Measurements from ENCODE around the gene TAGLN3. TPM values are rescaled to one million over a fixed set of nuclear protein-coding genes. Genes with fewer than 3 reads are reported as not detected.
A peak's percentile ranks its signal among the peaks of the same experiment; 100 is the strongest.

TAGLN3 gene
- total RNA-seq, 1 experiment from 2014 or later = not detected

- H3K4me3 ChIP-seq = no peak overlapping the region
- TF ChIP-seq EZH2 (IDR thresholded peaks at IDR 0.05; ENCODE audit: low read depth) (no peak), CTCF (conservative IDR thresholded peaks at IDR 0.05) (no peak)
- H3K9me3 ChIP-seq (ENCODE audit: insufficient read depth, low read depth) = peaks cover 10% of the 10 kb centered on the region; the same call in 1 of the 2 replicates
- peak; percentile 58 to 68 for DNase-seq
- H3K4me1 ChIP-seq (replicated peaks; ENCODE audit: insufficient read depth) = no peaks in the 10 kb centered on the region
- no peaks in the 10 kb centered on the region for H4K20me1 ChIP-seq (ENCODE audit: insufficient read depth)
- 0 out of 2 replicates have a peak overlapping the region, but pooled peaks have one; percentile 23 for H2AFZ ChIP-seq
- no peaks in the 10 kb centered on the region for H3K9me2 ChIP-seq (ENCODE audit: insufficient read depth)
- POLR2A ChIA-PET (ENCODE audit: unreplicated experiment) = interaction anchor here (0.5 to 1.0 kb wide), 10 partner anchors 15 to 1420 kb away, joined by 3 to 17 read pairs (median 4); partner anchors contain the start of genes ABHD10 and PHLDB2
- no peaks in the 10 kb centered on the region for H3K79me2 ChIP-seq (ENCODE audit: low read depth)
- intact Hi-C loops (cut with micrococcal nuclease; ENCODE audit: unreplicated experiment) = no loop called here
- no peak overlapping the region for H3K27ac ChIP-seq
- H3K4me2 ChIP-seq = no peak overlapping the region
- no TSS peak for BruUV-seq (replicated peaks)
- no peaks in the 10 kb centered on the region for H3K27me3 ChIP-seq (ENCODE audit: insufficient read depth, low read depth)
- CTCF ChIA-PET = interaction anchor here (1.5 kb wide), 1 partner anchor 25 kb away, joined by 8 read pairs; no protein-coding TSS in a partner anchor
- H3F3A ChIP-seq (ENCODE audit: insufficient read depth, low read depth) = no peaks in the 10 kb centered on the region
- H3K36me3 ChIP-seq (ENCODE audit: low read depth) = no peaks in the 10 kb centered on the region
Measured at GRCh38 chr3:112038863-112039262, 40.1 kb downstream of the TAGLN3 start.

- ChIA-PET CTCF (no interaction called here), POLR2A (ENCODE audit: unreplicated experiment) (interaction anchor here (0.6 kb wide), 1 partner anchor 1621 kb away, joined by 3 read pairs; no protein-coding TSS in a partner anchor)
- DNase-seq = no peak
- H3K4me2 ChIP-seq = no peak overlapping the region
- H4K20me1 ChIP-seq (ENCODE audit: insufficient read depth) = no peaks in the 10 kb centered on the region
- H3K9me3 ChIP-seq (ENCODE audit: insufficient read depth, low read depth) = peaks cover 10% of the 10 kb centered on the region; the same call in 1 of the 2 replicates
- no peak overlapping the region for H3K4me3 ChIP-seq
- TF ChIP-seq EZH2 (IDR thresholded peaks at IDR 0.05; ENCODE audit: low read depth) (no peak), CTCF (conservative IDR thresholded peaks at IDR 0.05) (no peak)
- H3K36me3 ChIP-seq (ENCODE audit: low read depth) = no peaks in the 10 kb centered on the region
- BruUV-seq (replicated peaks) = no TSS peak
- no peaks in the 10 kb centered on the region for H3K9me2 ChIP-seq (ENCODE audit: insufficient read depth)
- no peaks in the 10 kb centered on the region for H3K27me3 ChIP-seq (ENCODE audit: insufficient read depth, low read depth)
- no peaks in the 10 kb centered on the region for H3K79me2 ChIP-seq (ENCODE audit: low read depth)
- no peak overlapping the region for H3K27ac ChIP-seq
- no peaks in the 10 kb centered on the region for H3K4me1 ChIP-seq (replicated peaks; ENCODE audit: insufficient read depth)
- no peaks in the 10 kb centered on the region for H3F3A ChIP-seq (ENCODE audit: insufficient read depth, low read depth)
- intact Hi-C loops (cut with micrococcal nuclease; ENCODE audit: unreplicated experiment) = loop anchor here (10.0 kb wide), 1 partner anchor 467 kb away; no protein-coding TSS in a partner anchor
- H2AFZ ChIP-seq = no peak overlapping the region
Measured at GRCh38 chr3:112041321-112041720, 42.6 kb downstream of the TAGLN3 start.

GRCh38 chr3:112042842-112043280 is 44.1 kb downstream of the TAGLN3 start:
- ChIA-PET POLR2A (ENCODE audit: unreplicated experiment) (interaction anchor here (0.6 to 0.7 kb wide), 3 partner anchors 9 to 192 kb away, joined by 3 to 6 read pairs (median 4); no protein-coding TSS in a partner anchor), CTCF (interaction anchor here (0.6 to 1.6 kb wide), 9 partner anchors 11 to 374 kb away, joined by 3 to 17 read pairs (median 4); partner anchors contain the start of gene ABHD10)
- H3K9me2 ChIP-seq (ENCODE audit: insufficient read depth) = no peaks in the 10 kb centered on the region
- no peak overlapping the region for H3K4me2 ChIP-seq
- no peaks in the 10 kb centered on the region for H3F3A ChIP-seq (ENCODE audit: insufficient read depth, low read depth)
- BruUV-seq (replicated peaks) = no TSS peak
- no peak for DNase-seq
- H4K20me1 ChIP-seq (ENCODE audit: insufficient read depth) = no peaks in the 10 kb centered on the region
- TF ChIP-seq EZH2 (IDR thresholded peaks at IDR 0.05; ENCODE audit: low read depth) (no peak), CTCF (conservative IDR thresholded peaks at IDR 0.05) (no peak)
- 0 out of 2 replicates have a peak, but pooled peaks cover 8% of the 10 kb centered on the region for H3K9me3 ChIP-seq (ENCODE audit: insufficient read depth, low read depth)
- no peak overlapping the region for H3K4me3 ChIP-seq
- no peaks in the 10 kb centered on the region for H3K27me3 ChIP-seq (ENCODE audit: insufficient read depth, low read depth)
- no peak overlapping the region for H3K27ac ChIP-seq
- intact Hi-C loops (cut with micrococcal nuclease; ENCODE audit: unreplicated experiment) = loop anchor here (1.0 to 10.0 kb wide), 4 partner anchors 44 to 468 kb away; partner anchors contain the start of gene C3orf52
- H2AFZ ChIP-seq = no peak overlapping the region
- no peaks in the 10 kb centered on the region for H3K36me3 ChIP-seq (ENCODE audit: low read depth)
- H3K79me2 ChIP-seq (ENCODE audit: low read depth) = no peaks in the 10 kb centered on the region
- no peaks in the 10 kb centered on the region for H3K4me1 ChIP-seq (replicated peaks; ENCODE audit: insufficient read depth)

Data from PC-9 (cell line).